Upper lobe of right lung (tissue), 1 donor: Measurements from ENCODE around the gene ZNF157. TPM values are rescaled to one million over a fixed set of nuclear protein-coding genes. Genes with fewer than 3 reads are reported as not detected.

ENCODE experiments used
- ATAC-seq: fragments of 200-7000 bp; cut with Tn5 transposase; one replicate; pipeline ENCODE4 v1.9.1; 2020; ENCODE audit warnings: mild to moderate bottlenecking, moderate library complexity
- DNase-seq: peaks from one replicate; pipeline ENCODE4 v3.0.0-alpha.2; 2020
- H3K27ac ChIP-seq: fragments of 200-600 bp; one replicate; pipeline ENCODE4 v1.8.0; 2022
- H3K27me3 ChIP-seq: fragments of 200-600 bp; one replicate; pipeline ENCODE4 v1.8.0; 2022; ENCODE audit warnings: mild to moderate bottlenecking
- H3K36me3 ChIP-seq: fragments of 200-600 bp; one replicate; pipeline ENCODE4 v1.8.0; 2022
- H3K4me1 ChIP-seq: fragments of 200-600 bp; one replicate; pipeline ENCODE4 v1.8.0; 2022
- H3K4me3 ChIP-seq: fragments of 200-600 bp; one replicate; pipeline ENCODE4 v1.8.0; 2022; ENCODE audit warnings: mild to moderate bottlenecking
- H3K9me3 ChIP-seq: fragments of 200-600 bp; one replicate; pipeline ENCODE4 v1.8.0; 2022
- intact Hi-C: fragments of 100-400 bp; cut with DNase I; formaldehyde crosslinking; loops from one replicate; pipeline ENCODE4 v1.11.0; 2022
- total RNA-seq: library from RNA; stranded (reverse); fragmentation: NEBNext Ultra II Directional; extraction: Animal tissue kit (Norgen Biotek cat#: 25700); gene quantifications from one replicate; pipeline ENCODE4 v1.2.1, GENCODE V29; 2021
- TF ChIP-seq, protein P1 (sequence below): fragments of 200-600 bp; IDR thresholded peaks from one replicate; pipeline ENCODE4 v1.8.0; 2022; ENCODE audit warnings: antibody characterized with exemption
- donor health status: DM: no; HTN: yes; CAD: no; lungs with severe emphysema.

The ZNF157 gene
- total RNA-seq, 1 donor from 2014 or later = 0.23 TPM

DNA sequence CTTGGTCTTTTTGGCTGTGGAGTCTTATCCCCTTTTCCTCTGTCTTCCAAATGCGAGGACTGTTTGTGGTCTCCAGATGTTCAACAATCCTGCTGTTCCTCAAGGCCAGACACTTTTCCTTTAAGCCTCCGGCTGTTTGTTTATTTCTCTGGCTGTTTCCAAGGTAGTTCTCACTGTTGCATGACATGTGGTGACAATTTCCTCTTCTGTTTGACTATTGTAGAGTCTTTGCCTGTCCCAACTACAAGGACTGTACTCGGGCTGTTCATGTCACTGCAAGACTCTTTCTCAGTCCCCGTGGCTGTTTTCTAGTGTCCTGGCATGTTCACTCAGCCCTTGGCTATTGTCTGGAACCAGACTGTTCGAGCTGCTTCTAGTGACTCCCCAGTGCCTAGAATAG is 50.6 kb downstream of the ZNF157 start:
- H3K9me3 ChIP-seq = no peaks in the 10 kb centered on the region
- ATAC-seq = no peak

DNA sequence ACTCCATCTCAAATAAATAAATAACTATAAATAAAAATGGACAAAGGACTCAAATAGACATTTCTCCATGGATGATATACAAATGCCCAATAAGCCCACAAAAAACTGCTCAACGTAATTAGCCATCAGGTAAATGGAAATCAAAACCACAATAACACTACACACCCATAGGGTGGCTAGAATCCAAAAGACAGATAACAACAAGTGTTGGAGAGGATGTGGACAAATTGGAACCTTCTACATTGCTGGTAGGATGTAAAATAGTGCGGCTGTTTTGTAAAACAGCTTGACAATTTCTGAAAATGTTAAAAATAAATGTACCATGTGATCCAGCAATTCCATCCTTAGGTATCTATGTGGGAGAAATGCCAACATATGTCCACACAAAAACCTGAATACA is 52.1 kb downstream of the ZNF157 start:
- Histone ChIP-seq H3K4me1 (no peaks in the 10 kb centered on the region), H3K27ac (no peak overlapping the region), H3K27me3 (no peaks in the 10 kb centered on the region), H3K9me3 (no peaks in the 10 kb centered on the region), H3K4me3 (no peak overlapping the region), H3K36me3 (no peaks in the 10 kb centered on the region)
- DNase-seq (no peak), ATAC-seq (no peak)
- intact Hi-C loops = no loop called here
- TF ChIP-seq, protein P1, sequence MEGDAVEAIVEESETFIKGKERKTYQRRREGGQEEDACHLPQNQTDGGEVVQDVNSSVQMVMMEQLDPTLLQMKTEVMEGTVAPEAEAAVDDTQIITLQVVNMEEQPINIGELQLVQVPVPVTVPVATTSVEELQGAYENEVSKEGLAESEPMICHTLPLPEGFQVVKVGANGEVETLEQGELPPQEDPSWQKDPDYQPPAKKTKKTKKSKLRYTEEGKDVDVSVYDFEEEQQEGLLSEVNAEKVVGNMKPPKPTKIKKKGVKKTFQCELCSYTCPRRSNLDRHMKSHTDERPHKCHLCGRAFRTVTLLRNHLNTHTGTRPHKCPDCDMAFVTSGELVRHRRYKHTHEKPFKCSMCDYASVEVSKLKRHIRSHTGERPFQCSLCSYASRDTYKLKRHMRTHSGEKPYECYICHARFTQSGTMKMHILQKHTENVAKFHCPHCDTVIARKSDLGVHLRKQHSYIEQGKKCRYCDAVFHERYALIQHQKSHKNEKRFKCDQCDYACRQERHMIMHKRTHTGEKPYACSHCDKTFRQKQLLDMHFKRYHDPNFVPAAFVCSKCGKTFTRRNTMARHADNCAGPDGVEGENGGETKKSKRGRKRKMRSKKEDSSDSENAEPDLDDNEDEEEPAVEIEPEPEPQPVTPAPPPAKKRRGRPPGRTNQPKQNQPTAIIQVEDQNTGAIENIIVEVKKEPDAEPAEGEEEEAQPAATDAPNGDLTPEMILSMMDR = no peak

More for the DNA sequence above, 50.6 kb downstream of the ZNF157 start:
- DNase-seq = no peak
- TF ChIP-seq, protein P1 = no peak
- H3K27ac ChIP-seq = no peak overlapping the region
- H3K27me3 ChIP-seq = no peaks in the 10 kb centered on the region
- H3K4me3 ChIP-seq = no peak overlapping the region
- intact Hi-C loops = no loop called here
- no peaks in the 10 kb centered on the region for H3K36me3 ChIP-seq
- no peaks in the 10 kb centered on the region for H3K4me1 ChIP-seq

DNA sequence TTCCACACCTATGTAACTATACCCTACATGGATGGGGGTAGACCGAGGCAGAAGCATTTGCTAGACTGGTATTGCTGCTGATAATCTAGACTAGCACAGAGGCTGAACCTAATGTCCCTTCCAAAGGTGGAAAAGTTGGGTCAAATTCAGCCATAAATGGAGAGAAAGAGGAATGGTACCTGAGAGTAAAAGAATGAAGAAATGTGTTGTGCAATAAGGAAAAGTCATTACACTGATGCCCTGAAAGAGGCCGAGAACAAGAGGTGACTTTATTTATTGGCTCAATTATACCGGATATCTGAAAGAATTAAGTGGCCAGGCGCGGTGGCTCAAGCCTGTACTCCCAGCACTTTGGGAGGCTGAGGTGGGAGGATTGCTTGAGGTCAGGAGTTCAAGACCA is 60.5 kb downstream of the ZNF157 start:
- intact Hi-C loops = no loop called here
- TF ChIP-seq, protein P1 = no peak
- Histone ChIP-seq H3K9me3 (no peaks in the 10 kb centered on the region), H3K4me1 (no peaks in the 10 kb centered on the region), H3K27me3 (no peaks in the 10 kb centered on the region), H3K4me3 (no peak overlapping the region), H3K27ac (no peak overlapping the region), H3K36me3 (no peaks in the 10 kb centered on the region)
- no peak for ATAC-seq
- no peak for DNase-seq

DNA sequence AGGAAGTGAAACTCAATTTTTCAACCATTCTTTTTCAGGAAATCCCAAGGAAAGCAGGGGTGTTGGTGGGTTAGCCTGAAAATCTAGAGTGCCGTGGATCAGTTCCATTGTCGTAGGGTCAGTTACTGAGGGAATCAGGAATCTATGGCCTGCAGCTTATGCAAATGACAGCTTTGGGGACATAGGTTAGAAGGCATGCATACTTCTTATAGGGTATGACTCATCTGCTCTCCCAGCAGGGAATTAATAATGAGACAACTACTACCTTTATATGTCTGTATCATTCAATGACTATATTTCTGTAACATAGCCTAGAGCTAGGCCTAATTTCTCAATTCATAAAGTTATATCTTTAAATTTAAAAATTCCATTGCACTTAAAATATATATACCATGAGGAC is 76.1 kb downstream of the ZNF157 start:
- intact Hi-C loops = no loop called here
- H3K4me1 ChIP-seq = no peaks in the 10 kb centered on the region
- DNase-seq (no peak), ATAC-seq (no peak)
- no peak overlapping the region for H3K27ac ChIP-seq
- no peaks in the 10 kb centered on the region for H3K36me3 ChIP-seq
- no peaks in the 10 kb centered on the region for H3K27me3 ChIP-seq
- peaks cover 5% of the 10 kb centered on the region for H3K9me3 ChIP-seq
- TF ChIP-seq, protein P1 = no peak
- no peak overlapping the region for H3K4me3 ChIP-seq

DNA sequence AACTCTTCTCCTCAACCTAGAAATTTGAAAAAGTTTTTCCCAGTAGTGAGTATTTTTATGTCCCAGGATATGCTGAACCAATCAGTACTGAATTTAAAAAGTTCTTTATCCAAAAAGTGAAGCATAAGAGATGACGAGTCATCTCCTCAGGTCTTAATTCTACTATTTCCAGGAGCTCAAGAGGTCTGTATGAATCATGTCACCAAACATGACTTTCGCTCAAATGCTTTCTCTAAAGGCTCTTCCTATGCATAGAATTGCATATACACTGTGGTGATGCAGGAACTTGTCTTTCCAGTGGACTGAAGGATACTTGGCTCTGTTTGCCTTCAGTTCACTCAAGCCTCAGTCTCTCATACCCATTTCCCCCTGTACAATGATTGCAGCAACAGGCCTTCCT is 76.6 kb downstream of the ZNF157 start:
- H3K4me1 ChIP-seq = no peaks in the 10 kb centered on the region
- no peaks in the 10 kb centered on the region for H3K36me3 ChIP-seq
- intact Hi-C loops = no loop called here
- no peak overlapping the region for H3K4me3 ChIP-seq
- no peaks in the 10 kb centered on the region for H3K27me3 ChIP-seq
- no peak for ATAC-seq
- peaks cover 5% of the 10 kb centered on the region for H3K9me3 ChIP-seq
- TF ChIP-seq, protein P1 = no peak
- no peak overlapping the region for H3K27ac ChIP-seq
- DNase-seq = no peak

DNA sequence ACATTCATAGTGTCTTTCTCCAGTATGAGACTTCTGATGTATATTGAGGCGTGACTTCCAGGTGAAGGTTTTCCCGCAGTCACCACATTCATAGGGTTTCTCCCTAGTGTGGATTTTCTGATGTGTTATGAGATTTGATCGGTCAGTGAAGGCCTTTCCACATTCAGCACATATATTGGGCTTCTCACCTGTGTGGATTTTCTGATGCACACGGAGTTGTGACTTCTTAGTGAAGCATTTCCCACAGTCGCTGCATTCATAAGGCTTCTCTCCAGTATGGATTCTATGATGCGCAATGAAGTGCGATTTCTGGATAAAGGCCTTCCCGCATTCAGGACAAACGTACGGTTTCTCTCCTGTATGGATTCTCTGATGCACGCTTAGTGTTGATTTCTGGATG is 77.2 kb downstream of the ZNF157 start:
- TF ChIP-seq, protein P1 = no peak
- Histone ChIP-seq H3K9me3 (peaks cover 5% of the 10 kb centered on the region), H3K27ac (no peak overlapping the region), H3K27me3 (no peaks in the 10 kb centered on the region), H3K4me3 (no peak overlapping the region), H3K36me3 (peaks cover 4% of the 10 kb centered on the region), H3K4me1 (no peaks in the 10 kb centered on the region)
- ATAC-seq (no peak), DNase-seq (no peak)
- intact Hi-C loops = no loop called here
